ENCODE data around the gene CNTN2. TPM values are rescaled to one million over a fixed set of nuclear protein-coding genes. Genes with fewer than 3 reads are reported as not detected.

CNTN2 gene
- total and polyA plus RNA-seq, 11 donors = 0.04 to 2.4 (median 0.19) TPM; not detected in 3

- TF ChIP-seq CTCF (IDR thresholded peaks at IDR 0.05) (no peak), POLR2A (IDR thresholded peaks at IDR 0.05) (no peak)
- Histone ChIP-seq H3K27ac (peak overlapping the region in 7 of 12 donors; percentile 11 to 62 (median 33)), H3K27me3 (no peaks in the 10 kb centered on the region), H3K4me1 (peaks cover 0 to 20% (median 9%) of the 10 kb centered on the region in 12 donors), H3K9me3 (no peaks in the 10 kb centered on the region), H3K36me3 (peaks cover 0 to 3% (median 0%) of the 10 kb centered on the region in 9 donors), H3K4me3 (no peak overlapping the region)
- ATAC-seq (peak in 3 of 4 donors; percentile 46 to 77 (median 62)), DNase-seq (peak in 2 of 5 donors; percentile 40 to 42)
- WGBS, 4 donors = 51 to 55% (median 53%) methylated on average over 16 of the region's 16 CpGs
- intact Hi-C loops (cut with DNase I) = loop anchor here in 1 of 10 donors (2.0 kb wide), 1 partner anchor 33 kb away; no protein-coding TSS in a partner anchor
These were observed 45.2 kb upstream of the CNTN2 start for GRCh38 chr1:204997591-204998355.

DNA sequence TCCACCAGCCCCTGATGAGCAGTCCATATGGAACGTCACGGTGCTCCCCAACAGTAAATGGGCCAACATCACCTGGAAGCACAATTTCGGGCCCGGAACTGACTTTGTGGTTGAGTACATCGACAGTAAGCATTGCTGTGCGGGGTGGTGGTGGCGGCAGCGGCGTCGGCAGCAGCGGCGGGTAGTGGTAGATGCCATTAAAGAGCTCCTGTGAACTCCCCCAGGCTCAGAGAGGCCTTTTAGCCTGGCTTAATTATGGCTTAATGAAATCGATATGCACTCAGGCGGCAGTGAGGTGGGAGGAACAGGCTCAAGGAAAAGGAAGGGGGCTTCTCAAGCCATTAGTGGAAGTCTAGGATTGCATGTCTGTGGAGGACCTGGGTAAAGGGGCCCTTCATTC is 41.9 kb upstream of the CNTN2 start:
- WGBS, 4 donors = 93 to 96% (median 96%) methylated on average over 14 of the region's 14 CpGs
- ATAC-seq (no peak), DNase-seq (no peak)
- intact Hi-C loops (cut with DNase I) = no loop called here
- Histone ChIP-seq H3K36me3 (no peaks in the 10 kb centered on the region), H3K27ac (no peak overlapping the region), H3K27me3 (no peaks in the 10 kb centered on the region), H3K4me3 (no peak overlapping the region), H3K9me3 (no peaks in the 10 kb centered on the region), H3K4me1 (peaks cover 0 to 28% (median 9%) of the 10 kb centered on the region in 12 donors)
- TF ChIP-seq POLR2A (IDR thresholded peaks at IDR 0.05) = no peak
- no peak for TF ChIP-seq CTCF (IDR thresholded peaks at IDR 0.05)

GRCh38 chr1:205002705-205003104 is 40.3 kb upstream of the CNTN2 start:
- Histone ChIP-seq H3K4me1 (peaks cover 0 to 15% (median 4%) of the 10 kb centered on the region in 12 donors), H3K27ac (no peak overlapping the region), H3K36me3 (no peaks in the 10 kb centered on the region), H3K9me3 (no peaks in the 10 kb centered on the region), H3K27me3 (peaks cover 0 to 7% (median 0%) of the 10 kb centered on the region in 9 donors), H3K4me3 (no peak overlapping the region)
- TF ChIP-seq CTCF (IDR thresholded peaks at IDR 0.05) (no peak), POLR2A (IDR thresholded peaks at IDR 0.05) (no peak)
- 75 to 91% (median 82%) methylated on average over 7 of the region's 7 CpGs for WGBS, 4 donors
- DNase-seq (no peak), ATAC-seq (no peak)
- intact Hi-C loops (cut with DNase I) = no loop called here

DNA sequence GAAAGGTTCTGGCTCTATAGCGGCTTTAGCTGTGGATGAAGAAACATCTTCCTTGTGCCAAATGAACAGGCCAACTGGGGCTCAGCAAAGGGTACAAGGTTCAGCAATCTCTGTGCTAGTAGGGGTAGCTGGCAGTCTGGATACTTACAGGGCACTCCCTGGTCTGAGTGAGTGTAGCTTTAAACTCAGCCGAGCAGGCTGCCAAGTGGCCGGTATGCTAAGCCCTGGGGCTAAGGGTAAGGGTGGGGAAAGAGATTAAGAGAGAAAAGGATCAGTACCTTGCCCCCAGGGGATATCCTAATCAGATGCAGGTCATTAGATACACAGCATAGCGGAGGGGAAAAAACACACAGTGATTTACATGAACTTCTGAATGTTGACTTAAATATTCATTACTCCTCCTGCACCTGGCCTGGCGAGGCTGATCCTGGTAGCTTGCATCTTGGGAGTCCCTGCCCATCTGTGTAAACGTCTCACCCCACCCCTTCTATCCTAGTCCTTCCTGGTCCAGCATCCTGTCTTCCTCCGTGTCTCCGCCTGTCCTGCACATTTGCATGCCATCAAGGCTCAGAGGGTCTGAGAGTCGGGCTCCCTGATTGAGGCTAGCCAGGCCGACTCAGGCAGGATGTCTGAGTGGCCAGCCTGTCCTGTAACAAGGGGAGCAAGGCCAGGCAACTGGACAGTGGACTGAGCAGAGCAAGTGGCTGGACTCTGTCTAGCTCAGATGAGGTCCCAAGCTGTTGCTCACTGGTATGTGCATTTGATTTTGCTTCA is 39.5 kb upstream of the CNTN2 start:
- H3K4me1 ChIP-seq = peaks cover 0 to 9% (median 0%) of the 10 kb centered on the region in 12 donors
- WGBS, 4 donors = 61 to 72% (median 64%) methylated on average over 10 of the region's 10 CpGs
- H3K36me3 ChIP-seq = no peaks in the 10 kb centered on the region
- TF ChIP-seq CTCF (IDR thresholded peaks at IDR 0.05) (no peak), POLR2A (IDR thresholded peaks at IDR 0.05) (no peak)
- peaks cover 0 to 7% (median 0%) of the 10 kb centered on the region in 9 donors for H3K27me3 ChIP-seq
- DNase-seq (no peak), ATAC-seq (no peak)
- H3K27ac ChIP-seq = no peak overlapping the region
- intact Hi-C loops (cut with DNase I) = no loop called here
- no peak overlapping the region for H3K4me3 ChIP-seq
- H3K9me3 ChIP-seq = no peaks in the 10 kb centered on the region
